HS-5 (cell line): ENCODE measurements around the gene PEX3.

ENCODE experiments used
- DNase-seq: peaks from one replicate; pipeline ENCODE4 v3.0.0-alpha.2; 2012; ENCODE audit warnings: low read depth

Gene PEX3, protein sequence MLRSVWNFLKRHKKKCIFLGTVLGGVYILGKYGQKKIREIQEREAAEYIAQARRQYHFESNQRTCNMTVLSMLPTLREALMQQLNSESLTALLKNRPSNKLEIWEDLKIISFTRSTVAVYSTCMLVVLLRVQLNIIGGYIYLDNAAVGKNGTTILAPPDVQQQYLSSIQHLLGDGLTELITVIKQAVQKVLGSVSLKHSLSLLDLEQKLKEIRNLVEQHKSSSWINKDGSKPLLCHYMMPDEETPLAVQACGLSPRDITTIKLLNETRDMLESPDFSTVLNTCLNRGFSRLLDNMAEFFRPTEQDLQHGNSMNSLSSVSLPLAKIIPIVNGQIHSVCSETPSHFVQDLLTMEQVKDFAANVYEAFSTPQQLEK

DNA sequence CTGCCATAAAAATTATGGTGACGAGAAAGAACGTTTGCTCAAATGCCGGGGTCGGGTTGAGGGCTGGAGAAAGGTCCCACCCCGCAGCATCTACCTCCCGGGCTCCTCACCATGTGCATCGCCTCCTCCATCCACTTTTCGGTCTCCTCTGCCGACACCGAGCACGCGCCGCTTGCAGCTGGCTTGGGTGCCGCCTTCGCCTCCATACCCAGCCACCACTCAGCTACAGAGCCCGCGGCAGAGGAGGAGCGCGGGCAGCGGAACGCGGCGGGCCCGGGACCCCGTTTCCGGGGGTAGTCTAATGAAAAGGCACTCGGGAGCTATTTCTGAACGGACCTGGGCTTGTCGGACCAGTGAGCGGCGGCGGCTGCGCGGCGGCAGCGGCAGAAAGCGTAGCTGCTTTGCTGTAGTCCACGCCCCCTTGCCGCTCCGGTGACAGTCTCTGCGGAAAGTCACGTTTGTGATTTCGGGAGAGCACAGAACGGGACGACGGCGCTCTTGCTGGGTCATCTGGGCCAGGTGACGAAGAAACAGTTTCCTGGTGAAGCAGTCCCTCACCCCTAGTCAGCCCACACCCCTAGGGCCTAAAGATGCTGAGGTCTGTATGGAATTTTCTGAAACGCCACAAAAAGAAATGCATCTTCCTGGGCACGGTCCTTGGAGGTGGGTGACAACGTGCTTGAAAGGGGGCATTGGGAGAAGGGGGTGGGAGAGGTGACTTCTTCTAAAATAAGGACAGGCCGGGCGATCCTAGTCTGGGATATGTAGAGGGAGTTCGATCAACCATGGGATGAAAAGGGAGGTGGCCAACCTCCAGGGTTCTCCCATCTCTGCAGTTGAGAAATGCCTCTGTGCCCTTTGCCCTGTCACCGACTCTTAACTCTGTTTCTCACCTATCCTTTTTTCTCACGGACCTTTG, at the start of gene PEX3, which contains the start of gene ADAT2:
TSS of gene PEX3 (plus strand) at position 353 of the 919 bp plus-strand sequence. CDS start at position 591, 238 bp downstream.
TSS of gene ADAT2 (minus strand) at position 243 of the 919 bp plus-strand sequence. CDS start at position 206, 37 bp downstream.
- peak; percentile 82 for DNase-seq

DNA sequence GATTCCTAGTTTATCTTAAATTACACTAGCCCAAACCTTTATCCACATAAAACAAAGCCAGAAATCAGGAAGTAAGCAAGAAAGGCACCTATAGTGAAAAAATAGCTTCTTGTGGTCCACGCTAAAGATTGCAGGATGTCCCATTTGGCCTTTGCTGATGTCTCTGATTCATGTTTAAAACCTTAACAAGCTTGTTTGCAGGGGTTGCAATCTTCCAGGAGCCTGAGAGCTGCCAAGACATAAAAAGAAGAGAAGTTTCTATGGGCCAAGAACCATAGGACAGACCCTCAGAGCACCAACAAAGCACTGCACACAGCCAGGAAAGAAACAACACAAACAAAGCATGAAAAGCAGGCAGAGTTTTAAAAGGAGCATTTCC, 49.5 kb upstream of the PEX3 start:
- no peak for DNase-seq

DNA sequence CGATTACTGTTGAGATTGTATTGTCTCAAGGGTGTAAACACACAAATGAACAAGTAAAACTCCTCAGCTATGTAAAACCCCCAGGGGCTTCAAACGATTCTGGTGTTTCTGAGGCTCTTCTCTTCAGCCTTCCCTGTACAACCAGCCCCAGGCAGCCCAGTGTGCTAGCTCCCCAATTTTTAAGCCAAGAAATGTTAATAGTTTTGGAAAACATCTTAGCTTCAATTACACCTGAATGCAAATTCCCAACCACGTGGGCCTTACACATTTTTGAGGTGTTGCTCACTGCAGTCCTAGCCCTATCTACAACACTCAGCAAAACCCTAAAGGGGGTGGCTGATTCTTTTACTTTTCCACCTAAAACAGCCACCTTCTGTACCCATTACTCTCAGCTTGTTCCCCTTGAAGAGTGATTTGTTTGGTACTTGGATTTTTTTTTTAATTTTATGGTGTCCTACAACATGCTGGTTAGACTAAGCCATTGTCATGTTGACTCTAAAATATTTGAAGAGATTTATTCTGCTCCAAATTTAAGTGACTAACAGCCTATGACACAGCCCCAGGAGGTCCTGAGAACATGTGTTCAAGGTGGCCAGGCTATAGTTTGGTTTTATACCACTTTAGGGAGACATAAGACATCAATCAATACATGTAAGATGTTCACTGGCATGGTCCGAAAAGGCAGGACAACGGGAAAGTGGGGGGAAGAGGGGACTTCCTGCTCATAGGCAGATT, 48.8 kb upstream of the PEX3 start:
- no peak for DNase-seq

DNA sequence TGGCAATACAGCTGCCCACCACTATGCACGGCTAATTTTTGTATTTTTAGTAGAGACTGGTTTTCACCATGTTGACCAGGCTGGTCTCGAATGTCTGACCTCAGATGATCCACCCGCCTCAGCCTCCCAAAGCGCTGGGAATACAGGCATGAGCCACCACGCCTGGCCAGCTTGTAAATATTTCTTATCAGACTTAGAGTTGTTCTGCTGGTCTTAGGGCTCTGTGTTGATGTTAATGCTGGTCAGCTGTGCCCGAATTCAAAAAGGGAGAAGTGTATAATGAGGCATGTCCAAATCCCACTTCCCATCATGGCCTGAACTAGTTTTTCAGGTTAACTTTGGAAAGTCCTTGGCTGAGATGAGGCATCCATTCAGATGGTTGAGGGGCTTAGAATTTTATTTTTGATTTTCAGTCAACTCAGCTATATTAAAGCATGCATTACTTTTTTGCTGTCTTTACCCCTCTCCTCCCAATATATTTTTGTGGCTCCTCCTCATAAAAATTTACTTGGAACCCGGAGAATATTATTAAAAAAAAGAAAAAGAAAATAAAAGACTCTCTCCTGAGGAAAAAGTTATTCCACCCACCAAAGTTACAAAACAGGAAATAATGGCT, 47.8 kb upstream of the PEX3 start:
- DNase-seq: no peak

DNA sequence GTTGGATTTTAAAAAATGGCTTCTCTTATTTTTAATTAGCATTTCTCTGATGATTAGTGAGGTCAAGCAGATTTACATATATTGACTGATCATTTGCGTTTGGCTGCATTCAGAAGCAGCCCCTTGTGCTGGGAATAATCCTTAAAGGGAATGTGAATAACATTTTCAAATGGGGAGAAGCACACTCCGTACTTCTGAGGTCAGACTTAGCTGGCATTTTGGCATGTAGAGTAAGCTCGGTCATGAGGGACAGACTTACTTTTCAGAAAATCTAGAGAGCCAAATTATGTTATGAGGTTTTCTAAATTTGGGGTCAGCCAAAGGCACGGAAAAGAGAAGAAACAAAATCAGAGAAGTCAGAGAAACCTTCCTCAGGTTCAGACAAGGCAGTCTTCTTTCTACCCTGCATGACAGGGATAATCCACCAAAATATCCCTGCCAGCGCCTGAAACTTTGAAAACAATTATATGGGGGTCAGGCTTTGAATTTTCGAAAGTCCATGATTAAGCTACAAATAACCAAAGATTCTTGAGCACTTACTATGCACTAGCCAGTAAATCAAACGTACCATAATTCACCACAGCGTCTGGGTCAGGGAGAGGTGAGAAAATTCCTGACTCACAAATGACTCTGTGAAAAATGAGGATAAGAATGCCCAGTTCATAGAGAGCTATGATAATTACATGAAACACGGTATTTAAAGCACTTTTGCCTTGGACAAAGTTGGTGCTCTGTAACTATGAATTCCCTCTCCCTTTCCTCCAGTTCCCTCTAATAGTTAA, 45.0 kb upstream of the PEX3 start:
- peak; percentile 31 for DNase-seq

DNA sequence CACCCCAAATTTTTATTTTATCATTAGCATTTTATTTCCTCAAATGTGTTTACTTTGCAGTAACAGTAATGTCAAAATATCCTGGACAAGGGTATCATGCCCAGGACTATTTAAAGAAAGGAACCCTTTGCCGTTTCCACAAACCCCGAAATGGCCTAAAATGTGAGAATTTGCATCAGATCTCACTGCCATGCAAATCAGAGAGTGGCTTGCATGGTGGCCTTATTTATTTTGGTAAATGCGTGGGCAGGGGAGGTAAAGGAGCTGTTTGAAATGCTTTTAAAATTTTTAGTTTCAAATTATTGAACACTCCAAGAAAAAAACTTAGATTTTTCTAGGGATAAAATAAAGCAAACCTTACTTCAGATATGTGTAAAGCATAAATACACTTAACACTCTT, 43.9 kb upstream of the PEX3 start:
- DNase-seq: no peak

DNA sequence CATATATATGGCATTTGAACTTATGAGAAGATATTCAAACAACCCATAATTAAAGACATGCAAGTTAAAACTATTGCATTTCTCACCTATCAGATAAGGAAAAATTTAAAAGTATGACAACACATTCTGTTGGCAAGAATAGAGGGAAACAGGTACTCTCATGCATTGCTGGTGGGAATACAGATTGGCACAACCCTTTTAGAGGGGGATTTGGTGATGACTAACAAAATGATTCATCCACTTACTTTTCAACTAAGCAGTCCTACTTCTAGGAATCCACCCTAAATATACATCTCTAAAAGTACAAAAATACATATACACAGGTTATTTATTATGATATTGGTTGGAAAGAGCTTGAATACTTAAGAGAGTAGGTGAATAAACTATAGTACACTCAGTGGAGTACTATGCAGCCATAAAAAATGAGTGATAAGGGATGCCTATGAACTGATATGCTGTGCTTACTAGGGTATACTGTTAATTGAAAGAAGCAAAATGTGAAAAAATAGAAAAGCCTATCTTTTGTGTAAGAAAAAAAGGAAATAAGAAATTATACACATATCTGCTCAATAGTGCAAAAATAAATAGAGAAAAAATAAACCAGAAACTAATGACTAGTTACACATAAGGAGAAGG, 42.3 kb upstream of the PEX3 start:
- no peak for DNase-seq

DNA sequence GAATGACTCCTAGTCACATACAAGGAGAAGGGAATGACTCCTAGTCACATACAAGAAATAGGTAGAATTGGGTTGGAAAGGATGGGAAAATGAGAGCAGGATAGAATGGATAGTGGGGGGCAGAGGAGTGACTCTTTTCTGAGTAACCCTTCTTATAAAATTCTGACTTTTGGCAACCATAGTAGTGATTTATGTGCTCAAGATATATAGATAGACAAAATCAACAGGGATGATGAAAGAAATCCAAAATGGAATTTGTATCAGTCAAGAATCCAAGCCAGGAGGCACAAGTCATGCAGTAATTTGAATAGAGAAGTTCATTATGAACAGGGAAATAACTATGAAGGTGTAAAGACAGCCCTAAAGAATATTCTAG, 41.8 kb upstream of the PEX3 start:
- no peak for DNase-seq

DNA sequence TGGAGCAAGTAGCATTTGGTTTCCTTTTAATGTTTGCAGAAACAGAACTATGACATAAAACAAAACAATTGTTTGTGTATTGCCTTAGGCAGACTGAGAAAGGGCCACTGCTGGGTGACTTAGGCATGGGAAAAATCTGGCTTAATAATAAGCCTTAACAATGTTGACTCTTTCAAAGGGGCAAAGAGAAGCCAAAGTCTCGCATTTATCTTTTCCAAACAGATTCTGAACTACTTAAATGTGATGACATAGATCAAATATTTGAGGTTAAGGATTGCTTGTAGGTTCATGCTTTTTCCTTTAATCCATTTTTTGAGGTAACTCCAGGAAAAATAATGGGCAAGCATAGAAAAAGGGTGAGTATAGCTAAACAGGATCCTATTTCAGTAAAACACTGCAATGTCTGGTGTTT, 39.7 kb upstream of the PEX3 start:
- DNase-seq: no peak

DNA sequence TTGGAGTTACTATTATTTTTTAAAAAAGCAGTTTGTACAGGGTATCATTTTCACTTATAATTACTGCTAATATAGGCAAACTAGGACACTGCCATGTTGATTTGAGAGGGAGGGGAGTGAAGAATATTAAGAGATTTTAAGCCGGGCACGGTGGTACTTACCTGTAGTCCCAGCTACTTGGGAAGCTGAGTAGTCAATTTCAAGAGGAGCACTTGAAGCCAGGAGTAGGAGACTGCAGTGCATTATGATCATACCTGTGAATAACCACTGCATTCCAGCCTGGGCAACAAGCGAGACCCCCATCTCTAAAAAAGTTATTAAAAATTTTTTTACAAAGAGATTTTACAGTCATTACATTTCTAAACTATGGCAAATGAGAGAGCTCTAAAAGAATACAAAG, 35.8 kb upstream of the PEX3 start:
- DNase-seq: no peak

DNA sequence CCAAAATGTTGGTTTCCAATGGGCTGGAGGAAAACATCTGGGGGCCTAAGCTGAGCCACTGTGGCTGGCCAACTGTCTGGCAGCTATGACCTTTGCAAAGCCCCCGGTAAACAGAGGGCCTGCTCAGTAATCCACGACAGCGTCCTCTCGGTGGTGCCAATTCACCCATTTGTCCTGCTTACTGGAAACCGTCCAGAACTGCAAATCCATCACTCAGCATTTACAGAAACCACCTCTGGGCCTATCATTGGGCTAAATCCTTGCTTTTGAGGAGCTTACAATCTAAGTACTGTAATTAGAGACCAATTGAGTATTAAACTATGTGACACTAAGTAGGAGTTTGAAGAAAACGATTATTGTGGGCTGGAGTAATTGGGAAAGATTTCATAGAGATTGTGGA, 31.1 kb upstream of the PEX3 start:
- DNase-seq: no peak

DNA sequence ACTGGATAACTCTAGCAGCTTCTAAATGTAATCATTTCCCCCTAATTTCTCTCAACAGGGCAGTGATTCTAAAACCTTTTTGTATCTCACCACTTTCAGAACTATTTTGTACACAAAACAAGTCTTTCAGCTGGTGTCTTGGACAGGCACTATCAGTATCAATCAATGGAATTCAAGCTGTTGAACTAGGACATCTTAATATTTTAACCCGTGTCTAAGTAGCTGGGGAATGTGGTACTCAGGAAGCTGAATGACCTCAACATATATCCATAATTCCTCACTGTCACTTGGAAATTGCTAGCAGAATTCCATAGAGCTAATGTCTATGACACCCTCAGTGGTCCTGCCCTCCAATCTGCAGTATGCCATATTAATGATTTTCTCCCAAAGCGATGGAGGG, 24.6 kb upstream of the PEX3 start:
- DNase-seq: no peak

DNA sequence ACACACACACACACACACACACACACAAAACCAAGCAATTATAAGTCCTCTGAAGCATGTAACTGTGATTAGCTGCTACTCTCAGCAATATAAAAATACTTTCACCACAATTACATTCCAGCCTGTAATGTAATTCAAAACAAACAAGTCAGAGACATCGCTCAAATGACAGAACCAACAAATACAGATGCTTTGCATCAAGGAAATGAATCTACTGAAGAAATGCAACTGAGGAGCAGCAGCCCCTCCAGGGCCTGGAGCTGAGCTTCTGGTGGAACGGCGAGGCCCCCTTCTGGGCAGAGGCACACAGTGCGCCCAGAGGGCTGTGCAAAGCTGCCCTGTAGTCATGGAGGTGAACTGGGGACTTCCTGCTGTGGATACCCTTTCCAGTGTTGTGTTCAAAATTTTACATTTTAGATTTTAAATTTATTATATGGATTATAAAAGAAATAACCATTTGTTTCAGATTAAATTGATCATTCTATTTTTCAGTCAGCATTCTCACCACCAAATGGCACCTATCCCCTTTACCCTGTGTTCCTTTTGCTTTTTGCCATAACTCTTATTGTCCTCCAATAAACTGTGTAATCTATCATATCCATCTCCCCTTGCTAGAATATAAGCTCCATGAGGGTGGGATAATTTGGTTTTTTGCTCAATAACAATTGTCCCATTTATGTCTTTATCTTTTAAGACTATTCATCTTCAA, 23.3 kb upstream of the PEX3 start:
- DNase-seq: no peak

DNA sequence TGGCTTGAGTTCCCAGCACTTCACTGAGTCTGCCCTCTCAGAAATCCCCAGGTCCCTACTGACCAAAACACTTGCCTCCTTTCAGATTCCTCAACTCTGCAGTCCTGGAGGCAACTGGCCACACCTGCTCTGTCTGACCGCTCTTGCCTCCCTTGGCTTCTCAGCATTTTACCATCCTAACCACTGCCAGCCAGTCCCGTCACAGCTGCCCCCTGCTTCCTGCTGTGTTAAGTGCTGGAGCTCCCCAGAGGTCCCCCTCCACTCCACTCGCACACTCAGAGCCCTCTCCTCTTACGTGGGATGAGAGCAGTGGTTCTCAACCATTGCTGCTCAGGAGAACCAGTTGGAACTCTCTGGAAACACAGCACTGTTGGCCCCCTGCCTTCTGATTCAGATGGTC, 20.6 kb upstream of the PEX3 start:
- no peak for DNase-seq

DNA sequence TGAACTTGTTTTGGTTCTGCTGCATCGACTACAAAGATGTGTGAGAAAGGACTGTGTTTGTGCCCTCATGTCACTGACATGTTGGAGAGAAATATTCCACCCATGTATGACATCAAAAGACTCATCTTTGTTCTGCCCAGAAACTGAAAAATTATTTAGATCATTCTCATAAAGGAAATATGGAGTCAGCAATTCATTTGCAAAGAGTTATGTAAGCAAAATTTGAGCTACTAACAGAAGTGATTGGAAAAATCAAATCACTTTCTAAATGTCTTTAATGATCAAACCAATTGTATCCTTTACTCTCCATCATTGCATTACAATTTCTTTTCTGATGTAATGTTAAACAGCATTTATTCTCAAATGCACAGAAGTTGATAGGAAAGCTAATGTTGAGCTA, 19.4 kb upstream of the PEX3 start:
- no peak for DNase-seq

DNA sequence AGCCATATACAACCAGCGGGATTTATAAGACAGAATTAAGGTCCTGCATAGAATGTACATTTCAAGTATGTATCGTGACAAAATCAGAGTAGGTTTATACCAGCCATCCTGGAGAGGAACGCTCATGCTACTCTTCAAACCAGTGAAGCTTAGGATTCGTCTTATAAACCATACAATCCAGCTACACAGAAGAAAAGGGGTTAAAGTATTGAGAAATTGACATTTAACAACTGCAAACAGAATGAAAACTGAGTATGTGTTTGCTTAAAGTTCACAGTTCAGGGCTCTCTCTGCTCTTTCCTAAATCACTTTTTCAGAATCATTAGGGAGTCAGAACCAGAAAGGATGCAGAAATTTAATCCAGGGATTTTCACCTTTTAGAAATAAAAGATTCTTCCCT, 18.0 kb upstream of the PEX3 start:
- no peak for DNase-seq

DNA sequence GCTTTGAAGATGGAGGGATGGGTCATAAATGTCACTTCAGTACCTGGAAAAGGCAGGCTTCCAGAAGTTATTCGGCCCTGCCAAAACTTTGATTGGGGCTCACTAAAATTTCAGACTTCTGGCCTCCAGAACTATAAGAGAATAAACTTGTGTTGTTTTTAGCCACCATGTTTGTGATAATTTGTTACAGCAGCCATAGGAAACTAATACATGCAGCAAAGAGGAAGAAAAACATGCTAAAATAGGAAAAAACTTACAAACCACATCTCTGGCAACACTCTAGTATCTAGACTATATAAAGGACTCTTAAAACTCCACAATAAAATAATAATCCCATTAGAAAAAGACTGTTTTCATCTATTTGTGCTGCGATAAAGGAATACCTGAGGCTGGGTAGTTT, 9.6 kb upstream of the PEX3 start:
- no peak for DNase-seq

DNA sequence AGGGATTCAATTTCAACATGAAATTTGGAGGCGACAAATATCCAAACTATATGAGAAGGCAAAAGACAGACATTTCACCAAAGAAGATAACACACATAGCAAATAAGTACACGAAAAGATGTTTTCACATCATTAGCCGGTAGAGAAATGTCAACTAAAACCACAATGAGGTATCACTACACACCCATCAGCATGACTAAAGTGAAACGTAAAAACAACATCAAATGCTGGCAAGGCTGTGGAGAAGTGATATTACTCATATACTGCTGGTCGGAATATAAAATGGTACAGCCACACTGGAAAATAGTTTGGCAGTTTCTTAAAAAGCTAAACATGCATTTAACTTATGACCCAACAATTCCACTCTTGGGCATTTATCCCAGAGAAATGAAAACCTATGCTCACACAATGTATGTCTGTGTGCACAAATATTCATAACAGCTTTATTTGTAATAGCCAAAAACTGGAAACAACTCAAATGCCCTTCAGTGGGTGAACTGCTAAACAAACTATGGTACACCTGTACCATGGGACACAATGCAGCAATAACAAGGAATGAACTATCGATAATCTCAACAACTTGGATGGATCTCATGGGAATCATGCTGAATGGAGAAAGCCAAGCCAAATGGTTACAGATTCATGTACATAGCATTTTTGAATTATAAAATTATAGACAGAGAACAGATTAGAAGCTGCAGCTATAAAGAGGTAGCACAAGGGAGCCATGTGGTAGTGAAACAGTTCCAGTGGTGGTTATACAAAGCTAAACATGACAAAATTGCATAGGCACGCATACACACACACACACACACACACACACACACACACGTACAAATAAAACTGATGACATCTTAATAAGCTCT, 8.7 kb upstream of the PEX3 start:
- DNase-seq: no peak

DNA sequence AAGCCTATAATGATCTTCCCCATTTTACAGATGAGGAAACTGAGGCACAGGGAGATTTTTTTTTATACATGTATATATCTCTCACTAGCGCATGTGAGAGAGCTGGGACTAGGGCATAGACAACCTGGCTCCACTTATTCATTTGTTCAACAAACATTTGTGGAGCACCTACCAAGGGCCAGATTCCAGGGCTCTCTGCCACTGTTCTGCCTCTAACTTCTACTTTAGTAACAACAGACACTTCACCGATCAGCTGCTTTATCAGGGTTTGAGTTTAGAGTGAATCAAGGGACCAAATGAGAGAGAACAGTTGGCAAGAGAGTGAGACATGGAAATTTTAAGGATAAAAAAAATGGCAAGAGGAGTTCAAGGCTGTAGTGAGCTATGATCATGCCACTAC, 7.5 kb upstream of the PEX3 start:
- DNase-seq: no peak
